ENCODE measurements around the gene PHACTR3. TPM values are rescaled to one million over a fixed set of nuclear protein-coding genes. Genes with fewer than 3 reads are reported as not detected.

PHACTR3 gene
- total and polyA plus RNA-seq, 7 experiments from 2014 or later, result 0.49 TPM; not detected in 6

GRCh38 chr20:59583428-59584277 lies 20.7 kb upstream of the PHACTR3 start:
- Mint-ChIP-seq H3K27me3 (peaks cover 11 to 24% (median 13%) of the 10 kb centered on the region in 5 donors), H3K27ac (no peak overlapping the region), H3K4me3 (no peak overlapping the region), H3K4me1 (peaks cover 6 to 10% (median 8%) of the 10 kb centered on the region in 7 donors), H3K36me3 (no peaks in the 10 kb centered on the region), H3K9me3 (peaks cover 0 to 6% (median 0%) of the 10 kb centered on the region in 11 donors)
- ATAC-seq, result no peak
- H3K4me1 ChIP-seq (ENCODE audit: control insufficient read depth in 2 of 2, insufficient read depth in 2 of 2, low read length in 2 of 2), result no peaks in the 10 kb centered on the region
- no peaks in the 10 kb centered on the region for H3K36me3 ChIP-seq (ENCODE audit: control insufficient read depth in 2 of 3, insufficient read depth in 3 of 3, low read length in 3 of 3)
- no peaks in the 10 kb centered on the region for H3K27me3 ChIP-seq (ENCODE audit: control insufficient read depth in 2 of 2, insufficient read depth in 2 of 2, low read length in 2 of 2)
- intact Hi-C loops (cut with micrococcal nuclease), result no loop called here
- no peak overlapping the region for H3K4me3 ChIP-seq (ENCODE audit: low read length)
- no peaks in the 10 kb centered on the region for H3K9me3 ChIP-seq (ENCODE audit: control insufficient read depth in 2 of 3, low read length in 3 of 3)
- ChIA-PET POLR2A (no interaction called here), CTCF (interaction anchor here (0.9 kb wide), 1 partner anchor 10 kb away, joined by 3 read pairs; no protein-coding TSS in a partner anchor)
- no peak for DNase-seq
- H3K27ac ChIP-seq (ENCODE audit: low read depth, low read length), result no peak overlapping the region

GRCh38 chr20:59584278-59584925 lies 19.9 kb upstream of the PHACTR3 start:
- no peaks in the 10 kb centered on the region for H3K36me3 Mint-ChIP-seq
- no peak overlapping the region for H3K27ac ChIP-seq (ENCODE audit: low read depth, low read length)
- peaks cover 6 to 10% (median 8%) of the 10 kb centered on the region in 7 donors for H3K4me1 Mint-ChIP-seq
- H3K27me3 Mint-ChIP-seq, result peaks cover 4 to 17% (median 7%) of the 10 kb centered on the region in 5 donors
- no peaks in the 10 kb centered on the region for H3K9me3 ChIP-seq (ENCODE audit: control insufficient read depth in 2 of 3, low read length in 3 of 3)
- peaks cover 0 to 6% (median 0%) of the 10 kb centered on the region in 11 donors for H3K9me3 Mint-ChIP-seq
- ChIA-PET POLR2A (no interaction called here), CTCF (interaction anchor here (0.9 kb wide), 1 partner anchor 11 kb away, joined by 3 read pairs; no protein-coding TSS in a partner anchor)
- H3K27ac Mint-ChIP-seq, result no peak overlapping the region
- no peak overlapping the region for H3K4me3 ChIP-seq (ENCODE audit: low read length)
- H3K4me3 Mint-ChIP-seq, result no peak overlapping the region
- ATAC-seq (no peak), DNase-seq (no peak)
- H3K4me1 ChIP-seq (ENCODE audit: control insufficient read depth in 2 of 2, insufficient read depth in 2 of 2, low read length in 2 of 2), result no peaks in the 10 kb centered on the region
- H3K27me3 ChIP-seq (ENCODE audit: control insufficient read depth in 2 of 2, insufficient read depth in 2 of 2, low read length in 2 of 2), result no peaks in the 10 kb centered on the region
- H3K36me3 ChIP-seq (ENCODE audit: control insufficient read depth in 2 of 3, insufficient read depth in 3 of 3, low read length in 3 of 3), result no peaks in the 10 kb centered on the region
- intact Hi-C loops (cut with micrococcal nuclease), result no loop called here

- Histone ChIP-seq H3K27ac (ENCODE audit: low read depth, low read length) (no peak overlapping the region), H3K4me3 (ENCODE audit: low read length) (no peak overlapping the region), H3K9me3 (ENCODE audit: control insufficient read depth in 2 of 3, low read length in 3 of 3) (no peaks in the 10 kb centered on the region), H3K27me3 (ENCODE audit: control insufficient read depth in 2 of 2, insufficient read depth in 2 of 2, low read length in 2 of 2) (no peaks in the 10 kb centered on the region), H3K4me1 (ENCODE audit: control insufficient read depth in 2 of 2, insufficient read depth in 2 of 2, low read length in 2 of 2) (no peaks in the 10 kb centered on the region), H3K36me3 (ENCODE audit: control insufficient read depth in 2 of 3, insufficient read depth in 3 of 3, low read length in 3 of 3) (no peaks in the 10 kb centered on the region)
- ChIA-PET CTCF (no interaction called here), POLR2A (no interaction called here)
- Mint-ChIP-seq H3K4me1 (peaks cover 6 to 10% (median 8%) of the 10 kb centered on the region in 7 donors), H3K27me3 (peaks cover 0 to 18% (median 0%) of the 10 kb centered on the region in 5 donors), H3K9me3 (peaks cover 0 to 4% (median 0%) of the 10 kb centered on the region in 11 donors), H3K4me3 (peak overlapping the region in 1 of 10 donors; percentile 43), H3K27ac (peak overlapping the region in 1 of 9 donors; percentile 19), H3K36me3 (no peaks in the 10 kb centered on the region)
- no peak for DNase-seq
- intact Hi-C loops (cut with micrococcal nuclease), result no loop called here
- ATAC-seq, result no peak
These were observed 18.5 kb upstream of the PHACTR3 start for GRCh38 chr20:59585714-59586409.

GRCh38 chr20:59586613-59587012 lies 17.7 kb upstream of the PHACTR3 start:
- H3K9me3 Mint-ChIP-seq, result peaks cover 0 to 4% (median 0%) of the 10 kb centered on the region in 11 donors
- no peak overlapping the region for H3K4me3 Mint-ChIP-seq
- ChIA-PET POLR2A (no interaction called here), CTCF (no interaction called here)
- Histone ChIP-seq H3K27me3 (ENCODE audit: control insufficient read depth in 2 of 2, insufficient read depth in 2 of 2, low read length in 2 of 2) (no peaks in the 10 kb centered on the region), H3K27ac (ENCODE audit: low read depth, low read length) (no peak overlapping the region), H3K9me3 (ENCODE audit: control insufficient read depth in 2 of 3, low read length in 3 of 3) (no peaks in the 10 kb centered on the region), H3K4me3 (ENCODE audit: low read length) (no peak overlapping the region), H3K4me1 (ENCODE audit: control insufficient read depth in 2 of 2, insufficient read depth in 2 of 2, low read length in 2 of 2) (no peaks in the 10 kb centered on the region), H3K36me3 (ENCODE audit: control insufficient read depth in 2 of 3, insufficient read depth in 3 of 3, low read length in 3 of 3) (no peaks in the 10 kb centered on the region)
- peaks cover 0 to 13% (median 0%) of the 10 kb centered on the region in 5 donors for H3K27me3 Mint-ChIP-seq
- H3K36me3 Mint-ChIP-seq, result no peaks in the 10 kb centered on the region
- H3K4me1 Mint-ChIP-seq, result peaks cover 6 to 10% (median 8%) of the 10 kb centered on the region in 7 donors
- DNase-seq (no peak), ATAC-seq (no peak)
- peak overlapping the region in 1 of 9 donors; percentile 19 for H3K27ac Mint-ChIP-seq
- intact Hi-C loops (cut with micrococcal nuclease), result no loop called here

GRCh38 chr20:59587570-59587969 lies 16.8 kb upstream of the PHACTR3 start:
- Histone ChIP-seq H3K4me3 (ENCODE audit: low read length) (no peak overlapping the region), H3K36me3 (ENCODE audit: control insufficient read depth in 2 of 3, insufficient read depth in 3 of 3, low read length in 3 of 3) (no peaks in the 10 kb centered on the region), H3K27me3 (ENCODE audit: control insufficient read depth in 2 of 2, insufficient read depth in 2 of 2, low read length in 2 of 2) (no peaks in the 10 kb centered on the region), H3K9me3 (ENCODE audit: control insufficient read depth in 2 of 3, low read length in 3 of 3) (no peaks in the 10 kb centered on the region), H3K27ac (ENCODE audit: low read depth, low read length) (no peak overlapping the region), H3K4me1 (ENCODE audit: control insufficient read depth in 2 of 2, insufficient read depth in 2 of 2, low read length in 2 of 2) (no peaks in the 10 kb centered on the region)
- intact Hi-C loops (cut with micrococcal nuclease), result no loop called here
- ATAC-seq (no peak), DNase-seq (no peak)
- H3K27me3 Mint-ChIP-seq, result peaks cover 2 to 13% (median 5%) of the 10 kb centered on the region in 5 donors
- ChIA-PET POLR2A (no interaction called here), CTCF (no interaction called here)
- no peaks in the 10 kb centered on the region for H3K36me3 Mint-ChIP-seq
- peaks cover 0 to 4% (median 0%) of the 10 kb centered on the region in 11 donors for H3K9me3 Mint-ChIP-seq
- H3K27ac Mint-ChIP-seq, result no peak overlapping the region
- peaks cover 6 to 10% (median 8%) of the 10 kb centered on the region in 7 donors for H3K4me1 Mint-ChIP-seq
- H3K4me3 Mint-ChIP-seq, result no peak overlapping the region

GRCh38 chr20:59588236-59588855 lies 16.0 kb upstream of the PHACTR3 start:
- no peaks in the 10 kb centered on the region for H3K9me3 ChIP-seq (ENCODE audit: control insufficient read depth in 2 of 3, low read length in 3 of 3)
- Mint-ChIP-seq H3K27me3 (peaks cover 4 to 13% (median 5%) of the 10 kb centered on the region in 5 donors), H3K4me1 (peaks cover 6 to 10% (median 8%) of the 10 kb centered on the region in 7 donors), H3K9me3 (peaks cover 0 to 4% (median 0%) of the 10 kb centered on the region in 11 donors), H3K27ac (no peak overlapping the region), H3K36me3 (no peaks in the 10 kb centered on the region), H3K4me3 (no peak overlapping the region)
- no peaks in the 10 kb centered on the region for H3K36me3 ChIP-seq (ENCODE audit: control insufficient read depth in 2 of 3, insufficient read depth in 3 of 3, low read length in 3 of 3)
- ATAC-seq, result no peak
- H3K4me1 ChIP-seq (ENCODE audit: control insufficient read depth in 2 of 2, insufficient read depth in 2 of 2, low read length in 2 of 2), result no peaks in the 10 kb centered on the region
- CTCF ChIA-PET, result interaction anchor here (0.7 kb wide), 1 partner anchor 15 kb away, joined by 3 read pairs; no protein-coding TSS in a partner anchor
- no peak overlapping the region for H3K4me3 ChIP-seq (ENCODE audit: low read length)
- H3K27ac ChIP-seq (ENCODE audit: low read depth, low read length), result no peak overlapping the region
- intact Hi-C loops (cut with micrococcal nuclease), result no loop called here
- POLR2A ChIA-PET, result no interaction called here
- no peak for DNase-seq
- H3K27me3 ChIP-seq (ENCODE audit: control insufficient read depth in 2 of 2, insufficient read depth in 2 of 2, low read length in 2 of 2), result no peaks in the 10 kb centered on the region

All from naive thymus-derived CD4-positive, alpha-beta T cell (primary cell).